HEK293 (cell line): ENCODE results near the gene SMYD1.

Experiments
- CTCF ChIA-PET: fragments of 350-600 bp; formaldehyde crosslinking; extraction: SDS; loops from one replicate; lab custom pipeline; 2021; ENCODE audit warnings: antibody characterized with exemption; lab: Yijun Ruan, JAX
- POLR2A ChIA-PET: fragments of 300-600 bp; formaldehyde crosslinking; extraction: SDS; loops from one replicate; lab custom pipeline; 2020; ENCODE audit warnings: antibody characterized with exemption, inconsistent platforms; lab: Yijun Ruan, JAX
- H3K27ac ChIP-seq: fragments of 200-500 bp; sonication (Bioruptor generic); 2 replicates; pipeline ENCODE4 v1.5.1; 2014; ENCODE audit warnings: low read depth, low read length, control low read depth, inconsistent platforms; ENCODE audit errors: extremely low read depth
- H3K36me3 ChIP-seq, 2 experiments: fragments of 200-500 bp in 1 of 2; sonication (Bioruptor generic) in 1 of 2; 1 replicate in 1 of 2; 2 replicates in 1 of 2; pipeline ENCODE4 v1.5.1; 2014 to 2017; ENCODE audit warnings: inconsistent platforms in 2 of 2, low read length in 2 of 2; ENCODE audit not compliant: control insufficient read depth in 2 of 2, insufficient read depth in 1 of 2
- H3K4me1 ChIP-seq: fragments of 200-500 bp; sonication (Bioruptor generic); 2 replicates; pipeline ENCODE4 v1.5.1; 2014; ENCODE audit warnings: mild to moderate bottlenecking, low read length, inconsistent platforms; ENCODE audit not compliant: control insufficient read depth, insufficient read depth
- H3K4me3 ChIP-seq: 2 replicates; pipeline ENCODE4 v1.5.1; 2011; ENCODE audit warnings: low read depth, mild to moderate bottlenecking, control low read depth, low read length, moderate library complexity
- H3K9me3 ChIP-seq: fragments of 200-500 bp; sonication (Bioruptor generic); 2 replicates; pipeline ENCODE4 v1.5.1; 2014; ENCODE audit warnings: low read depth, low read length, inconsistent platforms; ENCODE audit not compliant: control insufficient read depth, insufficient read depth
- ZBTB11 ChIP-seq: fragments of 450-650 bp; formaldehyde crosslinking; conservative IDR thresholded peaks from 2 replicates; pipeline ENCODE4 v1.5.1; 2016; ENCODE audit warnings: low read depth, missing biosample characterization, missing genetic modification characterization
- ZBTB8A ChIP-seq: fragments of 450-650 bp; formaldehyde crosslinking; IDR thresholded peaks from 2 replicates; pipeline ENCODE4 v1.5.1; 2016; ENCODE audit warnings: missing biosample characterization, missing genetic modification characterization
- ZNF16 ChIP-seq: fragments of 450-650 bp; formaldehyde crosslinking; IDR thresholded peaks from 2 replicates; pipeline ENCODE4 v1.5.1; 2016; ENCODE audit warnings: low read depth, missing biosample characterization, missing genetic modification characterization
- ZNF777 ChIP-seq: fragments of 450-650 bp; formaldehyde crosslinking; IDR thresholded peaks from 2 replicates; pipeline ENCODE4 v1.5.1; 2017; ENCODE audit warnings: missing biosample characterization, missing genetic modification characterization, borderline replicate concordance
- TF ChIP-seq, protein P1 (sequence below): fragments of 450-650 bp; formaldehyde crosslinking; IDR thresholded peaks from 2 replicates; pipeline ENCODE4 v1.5.1; 2017; ENCODE audit warnings: missing biosample characterization, missing genetic modification characterization
- TF ChIP-seq, protein P2 (sequence below): fragments of 450-650 bp; formaldehyde crosslinking; IDR thresholded peaks from 2 replicates; pipeline ENCODE4 v1.5.1; 2017; ENCODE audit warnings: missing biosample characterization, missing genetic modification characterization

The SMYD1 gene

DNA sequence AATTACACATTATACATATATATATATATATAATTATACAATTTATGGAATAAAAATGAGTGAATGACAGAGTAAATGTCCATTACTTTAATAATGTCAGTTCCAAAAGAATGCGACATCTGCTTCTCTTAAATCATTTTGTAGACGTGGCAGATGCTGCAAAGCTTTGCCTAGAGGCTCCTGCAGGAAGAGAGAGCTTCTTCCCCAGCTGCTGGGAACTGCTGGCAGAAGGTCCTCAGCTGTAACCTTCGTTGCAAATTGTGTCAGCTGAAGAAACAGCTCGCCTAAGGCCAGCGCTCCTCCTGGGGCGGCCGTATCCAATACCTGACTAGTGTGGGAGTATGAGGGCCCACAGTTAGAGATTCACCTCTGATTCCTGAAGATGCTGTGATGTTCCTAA, 92.9 kb downstream of the SMYD1 start:
- Histone ChIP-seq H3K36me3 (no peaks in the 10 kb centered on the region), H3K9me3 (no peaks in the 10 kb centered on the region), H3K4me3 (no peak overlapping the region), H3K27ac (no peak overlapping the region), H3K4me1 (no peaks in the 10 kb centered on the region)
- TF ChIP-seq ZBTB8A (no peak), ZBTB11 (no peak), ZNF16 (no peak)
- TF ChIP-seq, protein P1, sequence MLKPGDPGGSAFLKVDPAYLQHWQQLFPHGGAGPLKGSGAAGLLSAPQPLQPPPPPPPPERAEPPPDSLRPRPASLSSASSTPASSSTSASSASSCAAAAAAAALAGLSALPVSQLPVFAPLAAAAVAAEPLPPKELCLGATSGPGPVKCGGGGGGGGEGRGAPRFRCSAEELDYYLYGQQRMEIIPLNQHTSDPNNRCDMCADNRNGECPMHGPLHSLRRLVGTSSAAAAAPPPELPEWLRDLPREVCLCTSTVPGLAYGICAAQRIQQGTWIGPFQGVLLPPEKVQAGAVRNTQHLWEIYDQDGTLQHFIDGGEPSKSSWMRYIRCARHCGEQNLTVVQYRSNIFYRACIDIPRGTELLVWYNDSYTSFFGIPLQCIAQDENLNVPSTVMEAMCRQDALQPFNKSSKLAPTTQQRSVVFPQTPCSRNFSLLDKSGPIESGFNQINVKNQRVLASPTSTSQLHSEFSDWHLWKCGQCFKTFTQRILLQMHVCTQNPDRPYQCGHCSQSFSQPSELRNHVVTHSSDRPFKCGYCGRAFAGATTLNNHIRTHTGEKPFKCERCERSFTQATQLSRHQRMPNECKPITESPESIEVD = no peak
- CTCF ChIA-PET = interaction anchor here (0.6 to 6.9 kb wide), 8 partner anchors 9 to 397 kb away, joined by 3 to 141 read pairs (median 4); no protein-coding TSS in a partner anchor
- POLR2A ChIA-PET = no interaction called here

GRCh38 chr2:88161446-88162244, 94.0 kb downstream of the SMYD1 start:
- TF ChIP-seq, protein P2, sequence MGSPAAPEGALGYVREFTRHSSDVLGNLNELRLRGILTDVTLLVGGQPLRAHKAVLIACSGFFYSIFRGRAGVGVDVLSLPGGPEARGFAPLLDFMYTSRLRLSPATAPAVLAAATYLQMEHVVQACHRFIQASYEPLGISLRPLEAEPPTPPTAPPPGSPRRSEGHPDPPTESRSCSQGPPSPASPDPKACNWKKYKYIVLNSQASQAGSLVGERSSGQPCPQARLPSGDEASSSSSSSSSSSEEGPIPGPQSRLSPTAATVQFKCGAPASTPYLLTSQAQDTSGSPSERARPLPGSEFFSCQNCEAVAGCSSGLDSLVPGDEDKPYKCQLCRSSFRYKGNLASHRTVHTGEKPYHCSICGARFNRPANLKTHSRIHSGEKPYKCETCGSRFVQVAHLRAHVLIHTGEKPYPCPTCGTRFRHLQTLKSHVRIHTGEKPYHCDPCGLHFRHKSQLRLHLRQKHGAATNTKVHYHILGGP = no peak
- no peak for TF ChIP-seq ZNF777
- TF ChIP-seq, all 188 proteins: peak for 0
- H3K9me3 ChIP-seq = no peaks in the 10 kb centered on the region
- H3K4me1 ChIP-seq = no peaks in the 10 kb centered on the region
- ChIA-PET CTCF (interaction anchor here (0.8 to 6.9 kb wide), 5 partner anchors 29 to 396 kb away, joined by 3 to 141 read pairs (median 3); no protein-coding TSS in a partner anchor), POLR2A (no interaction called here)
- no peak overlapping the region for H3K4me3 ChIP-seq
- no peak overlapping the region for H3K27ac ChIP-seq
- no peaks in the 10 kb centered on the region for H3K36me3 ChIP-seq
